ENCODE data around the gene CAMK2N2.
"Not testable (repeated sequence)": the region's sequence is repeated elsewhere in the genome, so short reads cannot be mapped to it uniquely, and the experiment has no call there.

Gene CAMK2N2

DNA sequence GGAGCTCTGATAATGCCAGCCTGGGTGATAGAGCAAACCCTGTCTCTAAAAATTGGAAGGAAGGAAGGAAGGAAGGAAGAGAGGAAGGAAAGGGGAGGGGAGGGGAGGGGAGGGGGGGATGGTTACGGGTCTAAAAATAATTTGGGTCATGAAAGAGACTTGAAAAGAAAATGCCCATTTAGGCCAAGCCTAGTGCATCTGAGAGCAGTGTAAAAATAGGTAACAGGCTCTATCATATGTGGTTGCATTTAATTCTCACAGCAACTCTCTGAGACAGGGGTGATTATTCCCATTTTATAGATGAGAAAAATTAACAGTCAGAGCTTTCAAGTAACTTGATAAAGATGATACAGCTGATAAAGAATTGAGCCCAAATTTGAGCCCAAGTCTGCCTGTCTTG is 10.9 kb upstream of the CAMK2N2 start:
- no peak for DNase-seq (ENCODE audit: low read depth in 2 of 2)

GRCh38 chr3:184267249-184267648 is 5.9 kb upstream of the CAMK2N2 start:
- DNase-seq (ENCODE audit: low read depth in 2 of 2), result not testable (repeated sequence)

- DNase-seq (ENCODE audit: low read depth in 2 of 2), result no peak
Observed at GRCh38 chr3:184262764-184263179, 1.4 kb upstream of the CAMK2N2 start.

GRCh38 chr3:184261854-184262763 is 756 bp upstream of the CAMK2N2 start:
- DNase-seq (ENCODE audit: low read depth in 2 of 2), result peak in 1 of 2 donors; percentile 42

DNA sequence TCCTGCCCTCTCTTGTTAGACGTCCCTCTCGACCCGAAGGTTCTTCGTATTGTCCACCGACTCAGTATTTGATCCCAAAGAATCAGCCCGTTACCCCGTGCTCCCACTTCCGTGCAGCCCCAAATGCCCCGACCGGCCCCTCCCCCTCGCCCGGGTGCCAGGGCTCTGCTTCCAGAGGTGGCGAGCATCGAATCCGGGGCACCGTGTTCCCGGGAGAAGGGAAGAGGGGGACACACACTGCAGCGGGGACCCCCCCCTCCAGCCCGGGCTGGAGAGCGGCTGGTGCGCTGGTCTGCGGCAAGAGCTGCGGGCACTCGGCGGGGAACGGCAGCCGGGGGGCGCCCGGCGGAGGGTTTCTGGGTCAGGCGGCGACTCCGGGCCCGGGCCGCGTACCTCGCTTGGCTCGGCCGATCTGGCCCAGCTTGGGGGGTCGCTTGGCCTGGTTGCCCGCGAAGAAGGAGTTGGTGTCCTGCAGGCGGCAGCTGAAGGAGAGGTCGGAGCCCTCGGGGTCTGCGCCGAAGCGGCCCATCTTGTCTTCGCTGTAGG is 556 bp downstream of the CAMK2N2 start:
- DNase-seq (ENCODE audit: low read depth in 2 of 2), result no peak

DNA sequence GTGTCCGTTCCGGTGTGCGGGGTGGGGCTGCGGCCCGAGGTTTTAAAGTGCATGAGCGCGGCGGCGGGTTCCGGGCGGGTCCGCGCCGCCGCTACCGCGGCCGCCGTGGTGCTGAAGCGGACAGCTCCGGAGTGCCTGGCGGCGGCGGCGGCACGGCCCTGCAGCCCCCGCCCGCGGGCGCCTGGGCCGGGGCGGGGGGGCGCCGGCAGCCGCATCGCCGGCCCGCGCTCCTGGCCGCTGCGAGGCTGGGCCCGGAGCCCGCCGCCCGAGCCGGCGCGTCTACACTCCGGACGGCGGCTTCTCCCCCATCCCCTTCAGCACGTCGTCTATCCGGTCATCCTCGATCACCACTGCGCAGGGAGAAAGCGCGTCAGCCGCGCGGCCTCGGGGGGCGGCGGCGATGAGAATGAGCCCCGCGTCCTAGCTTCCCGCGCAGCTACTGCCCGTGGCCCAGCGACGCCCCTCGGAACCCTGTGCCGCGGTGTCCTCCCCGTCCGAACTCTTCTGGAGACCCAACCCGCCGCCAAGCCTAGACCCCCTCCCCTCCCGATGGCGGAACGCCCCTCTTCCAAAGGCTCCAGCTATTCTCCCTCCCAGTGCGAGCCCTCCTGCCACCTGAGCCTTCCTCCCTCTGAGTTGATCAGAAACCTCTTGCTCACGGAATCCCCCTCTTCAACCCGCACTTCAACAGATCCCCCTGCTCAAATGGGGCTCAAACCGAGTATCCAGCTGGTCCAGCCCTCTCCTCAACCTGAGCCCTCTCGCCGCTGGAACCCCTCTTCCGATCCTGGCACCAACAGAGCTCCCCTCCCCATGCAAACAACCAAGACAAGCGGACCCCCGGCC is 1.3 kb downstream of the CAMK2N2 start:
- peak in 1 of 2 donors; percentile 29 for DNase-seq (ENCODE audit: low read depth in 2 of 2)

DNA sequence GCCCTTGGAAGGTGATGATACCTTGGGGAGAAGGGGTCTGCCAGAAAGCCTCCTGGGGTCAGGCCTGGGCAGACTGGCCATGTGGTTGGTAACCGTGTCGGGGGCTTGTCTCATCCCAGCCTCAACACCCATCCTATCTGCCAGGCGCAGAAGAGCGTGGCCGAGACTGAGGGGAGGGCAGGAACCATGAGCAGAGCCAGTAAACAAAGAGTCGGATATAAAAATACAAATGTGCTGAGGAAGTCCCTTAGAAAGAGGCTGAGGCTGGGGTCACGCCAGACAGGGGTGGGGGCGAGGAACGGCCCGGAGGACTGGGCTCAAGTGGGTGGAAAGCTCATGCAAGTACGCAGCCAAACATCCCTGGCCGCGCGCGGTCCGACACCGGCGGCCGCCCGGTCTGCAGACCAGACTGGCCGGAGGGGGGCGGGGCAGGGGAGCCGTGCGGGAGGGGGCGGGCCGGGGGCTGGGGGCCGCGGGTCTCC is 1.9 kb downstream of the CAMK2N2 start:
- DNase-seq (ENCODE audit: low read depth in 2 of 2), result no peak

GRCh38 chr3:184258926-184259325 is 2.4 kb downstream of the CAMK2N2 start:
- DNase-seq (ENCODE audit: low read depth in 2 of 2), result no peak

GRCh38 chr3:184257083-184257915 is 4.1 kb downstream of the CAMK2N2 start:
- no peak for DNase-seq (ENCODE audit: low read depth in 2 of 2)

DNA sequence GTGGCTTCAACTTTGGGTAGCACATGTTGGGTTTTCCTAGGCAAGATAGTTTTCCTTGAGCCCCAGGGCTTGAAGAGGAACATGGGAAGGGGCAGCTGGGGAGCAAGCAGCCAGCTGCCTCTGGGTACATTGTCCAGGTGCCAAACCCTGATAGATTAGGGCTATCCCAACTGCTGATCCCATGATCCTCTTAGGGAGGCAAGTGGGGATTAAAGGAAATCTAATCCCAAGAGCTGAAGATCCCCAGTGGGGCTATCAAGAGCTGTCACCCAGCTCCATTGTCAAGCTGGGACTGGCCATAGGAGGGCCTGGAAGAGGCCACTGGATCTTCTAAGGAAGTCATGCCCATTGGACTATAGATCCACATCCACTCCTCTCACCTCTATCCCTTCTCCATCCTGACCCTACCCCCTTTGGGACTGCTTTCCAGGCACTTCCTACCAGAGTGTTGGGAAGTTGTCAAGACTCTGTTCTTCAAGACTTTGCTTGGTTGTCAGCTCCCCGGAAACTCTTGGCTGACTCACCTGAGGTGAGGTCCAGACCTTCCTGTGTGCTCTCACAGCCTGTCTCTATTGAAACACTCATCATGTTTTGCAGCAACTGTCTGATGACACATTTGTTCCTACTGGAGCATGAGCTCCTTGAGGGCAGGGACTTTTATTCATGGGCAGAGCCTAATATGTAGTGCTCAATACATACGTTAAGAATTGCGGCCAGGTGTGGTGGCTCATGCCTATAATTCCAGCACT is 5.9 kb downstream of the CAMK2N2 start:
- DNase-seq (ENCODE audit: low read depth in 2 of 2), result no peak

GRCh38 chr3:184250167-184250828 is 11.1 kb downstream of the CAMK2N2 start:
- peak; percentile 77 to 88 for DNase-seq (ENCODE audit: low read depth in 2 of 2)

DNA sequence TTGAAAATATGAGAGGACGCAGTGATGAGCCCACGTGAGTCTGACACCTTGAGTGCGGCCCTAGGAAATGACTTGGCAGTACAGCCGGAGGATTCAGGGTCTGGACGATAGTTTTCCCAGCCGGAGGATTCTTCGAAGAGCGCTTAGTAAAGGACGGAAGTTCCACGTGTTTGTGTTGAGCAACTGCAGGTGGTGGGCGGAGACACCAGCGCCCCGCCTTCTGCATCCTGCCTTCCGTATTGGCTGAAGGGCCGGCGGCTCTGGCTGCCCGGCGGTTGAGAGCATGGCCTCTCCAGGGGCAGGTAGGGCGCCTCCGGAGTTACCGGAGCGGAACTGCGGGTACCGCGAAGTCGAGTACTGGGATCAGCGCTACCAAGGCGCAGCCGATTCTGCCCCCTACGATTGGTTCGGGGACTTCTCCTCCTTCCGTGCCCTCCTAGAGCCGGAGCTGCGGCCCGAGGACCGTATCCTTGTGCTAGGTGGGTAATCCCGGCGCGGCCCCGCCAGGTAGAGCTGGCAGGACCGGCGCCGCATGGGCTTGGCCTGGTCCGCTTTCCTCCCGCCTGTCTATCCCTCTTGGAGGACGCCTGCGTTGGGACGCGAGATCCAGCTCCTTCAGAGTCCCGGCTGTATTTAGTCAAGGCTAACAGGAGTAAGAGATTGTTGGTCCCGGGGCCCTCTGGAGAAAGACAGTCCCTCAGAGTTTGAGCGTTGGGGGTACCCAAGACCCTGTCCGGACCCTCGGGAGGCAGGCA is 11.8 kb downstream of the CAMK2N2 start, which contains the start of gene EEF1AKMT4:
Gene EEF1AKMT4, plus strand, starts transcription at position 261 of the 755 bp plus-strand sequence. Its CDS starts 23 bp downstream, at position 284.
- DNase-seq (ENCODE audit: low read depth in 2 of 2), result peak; percentile 92 to 94

- DNase-seq (ENCODE audit: low read depth in 2 of 2), result peak; percentile 75 to 78
Observed at GRCh38 chr3:184248454-184249411, 12.6 kb downstream of the CAMK2N2 start, which contains the start of gene ALG3. Gene ALG3, minus strand, starts transcription at chr3:184248962. Its CDS starts 22 bp downstream, at chr3:184248940.

DNA sequence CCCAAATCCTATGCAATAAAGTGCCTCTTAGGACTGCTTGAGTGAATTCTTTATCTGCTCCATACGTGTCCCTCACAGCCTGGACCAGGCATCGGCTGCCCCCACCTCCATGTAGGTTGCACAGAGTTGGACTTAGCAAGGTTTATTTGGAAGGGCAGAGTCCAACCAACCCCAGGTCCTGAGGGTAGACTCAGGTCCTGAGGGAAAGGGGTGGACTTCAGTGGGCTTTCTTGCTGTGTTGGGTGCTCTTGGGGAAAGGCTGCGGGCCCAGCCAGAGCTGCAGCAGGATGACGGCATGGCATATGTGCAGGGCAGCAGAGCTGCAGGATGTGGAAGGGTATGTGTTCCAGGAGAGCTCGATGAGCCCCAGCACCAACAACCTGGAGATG is 19.1 kb downstream of the CAMK2N2 start:
- no peak for DNase-seq (ENCODE audit: low read depth in 2 of 2)

DNA sequence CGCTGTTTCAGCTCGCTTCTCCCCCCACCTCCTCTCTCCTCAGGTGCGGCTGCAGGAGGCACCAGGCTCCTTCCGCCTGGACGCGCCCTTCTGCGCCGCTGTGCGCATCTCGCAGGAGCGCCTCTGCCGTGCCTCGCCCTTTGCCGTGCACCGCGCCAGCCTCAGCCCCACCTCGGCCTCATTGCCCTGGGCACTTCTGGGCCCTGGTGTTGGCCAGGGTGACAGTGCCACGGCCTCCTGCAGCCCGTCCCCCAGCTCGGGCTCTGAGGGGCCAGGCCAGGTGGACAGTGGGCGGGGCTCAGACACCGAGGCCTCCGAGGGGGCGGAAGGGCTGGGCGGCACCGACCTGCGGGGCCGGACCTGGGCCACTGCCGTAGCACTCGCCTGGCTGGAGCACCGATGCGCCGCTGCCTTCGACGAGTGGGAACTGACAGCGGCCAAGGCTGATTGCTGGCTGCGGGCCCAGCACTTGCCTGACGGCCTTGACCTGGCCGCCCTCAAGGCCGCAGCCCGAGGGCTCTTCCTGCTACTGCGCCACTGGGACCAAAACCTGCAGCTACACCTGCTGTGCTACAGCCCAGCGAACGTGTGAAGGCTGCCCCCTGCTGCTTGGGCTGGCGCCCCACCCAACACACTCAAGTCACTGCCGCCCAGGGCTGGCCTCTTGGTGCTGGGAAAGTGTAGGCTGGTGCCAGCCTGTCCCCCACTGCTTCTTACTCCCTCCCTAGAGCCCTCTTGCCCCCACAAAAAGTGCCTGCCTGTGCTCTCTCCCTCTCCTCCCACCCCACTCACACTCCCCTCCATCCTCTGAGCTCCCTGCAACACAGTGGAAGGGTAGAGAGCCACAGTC is 19.7 kb downstream of the CAMK2N2 start:
- DNase-seq (ENCODE audit: low read depth in 2 of 2), result no peak

DNA sequence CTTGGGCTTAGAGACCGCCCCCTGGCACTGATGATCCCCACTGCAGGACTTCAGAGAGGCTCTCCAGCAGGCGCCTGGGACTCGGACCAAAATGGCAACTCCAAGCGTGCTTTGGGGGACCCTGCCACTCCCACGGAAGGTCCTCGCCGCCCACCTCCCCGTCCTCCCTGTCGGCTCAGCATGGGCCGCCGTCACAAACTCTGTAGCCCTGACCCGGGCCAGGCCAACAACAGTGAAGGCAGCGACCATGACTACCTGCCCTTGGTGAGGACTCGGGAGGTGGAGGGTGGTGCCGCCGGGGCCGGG is 20.3 kb downstream of the CAMK2N2 start:
- no peak for DNase-seq (ENCODE audit: low read depth in 2 of 2)
